HG02970 (cell line): ENCODE data around the gene TARS2.

ENCODE experiments used
- ATAC-seq: cut with Tn5 transposase; IDR thresholded peaks from one replicate; pipeline ENCODE4 v1.9.1; 2021; ENCODE audit warnings: mild to moderate bottlenecking, moderate library complexity, moderate number of reproducible peaks; ENCODE audit not compliant: unreplicated experiment, low FRiP score

TARS2 gene

DNA sequence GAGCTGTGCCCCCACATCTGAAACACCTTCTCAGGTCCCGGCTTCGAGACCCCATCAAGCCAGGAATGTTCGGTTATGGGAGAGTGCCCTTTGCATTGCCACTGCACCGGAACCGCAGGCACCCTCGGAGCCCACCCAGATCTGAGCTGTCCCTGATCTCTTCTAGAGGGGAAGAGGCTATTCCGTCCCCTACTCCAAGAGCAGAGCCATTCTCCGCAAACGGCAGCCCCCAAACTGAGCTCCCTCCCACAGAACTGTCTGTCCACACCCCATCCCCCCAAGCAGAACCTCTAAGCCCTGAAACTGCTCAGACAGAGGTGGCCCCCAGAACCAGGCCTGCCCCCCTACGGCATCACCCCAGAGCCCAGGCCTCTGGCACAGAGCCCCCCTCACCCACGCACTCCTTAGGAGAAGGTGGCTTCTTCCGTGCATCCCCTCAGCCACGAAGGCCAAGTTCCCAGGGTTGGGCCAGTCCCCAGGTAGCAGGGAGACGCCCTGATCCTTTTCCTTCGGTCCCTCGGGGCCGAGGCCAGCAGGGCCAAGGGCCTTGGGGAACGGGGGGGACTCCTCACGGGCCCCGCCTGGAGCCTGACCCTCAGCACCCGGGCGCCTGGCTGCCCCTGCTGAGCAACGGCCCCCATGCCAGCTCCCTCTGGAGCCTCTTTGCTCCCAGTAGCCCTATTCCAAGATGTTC is 66.3 kb downstream of the TARS2 start:
- no peak for ATAC-seq

DNA sequence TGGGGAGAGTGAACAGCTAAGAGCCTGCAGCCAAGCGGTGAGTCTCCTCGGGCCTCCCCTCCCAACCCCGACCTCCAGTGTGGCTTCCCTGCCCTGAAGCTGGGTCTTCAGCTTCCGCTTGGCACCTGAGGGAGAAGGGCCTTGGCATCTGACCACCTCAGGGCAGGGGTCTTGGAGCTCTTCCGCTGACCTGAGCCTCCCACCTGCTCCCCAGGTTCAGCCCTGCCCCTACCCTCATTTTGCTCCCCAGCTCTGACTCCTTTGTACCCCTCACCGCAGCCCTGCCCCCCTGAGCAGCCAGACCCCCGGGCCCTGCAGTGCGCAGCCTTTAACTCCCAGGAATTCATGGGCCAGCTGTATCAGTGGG is 66.8 kb downstream of the TARS2 start:
- ATAC-seq, result no peak

DNA sequence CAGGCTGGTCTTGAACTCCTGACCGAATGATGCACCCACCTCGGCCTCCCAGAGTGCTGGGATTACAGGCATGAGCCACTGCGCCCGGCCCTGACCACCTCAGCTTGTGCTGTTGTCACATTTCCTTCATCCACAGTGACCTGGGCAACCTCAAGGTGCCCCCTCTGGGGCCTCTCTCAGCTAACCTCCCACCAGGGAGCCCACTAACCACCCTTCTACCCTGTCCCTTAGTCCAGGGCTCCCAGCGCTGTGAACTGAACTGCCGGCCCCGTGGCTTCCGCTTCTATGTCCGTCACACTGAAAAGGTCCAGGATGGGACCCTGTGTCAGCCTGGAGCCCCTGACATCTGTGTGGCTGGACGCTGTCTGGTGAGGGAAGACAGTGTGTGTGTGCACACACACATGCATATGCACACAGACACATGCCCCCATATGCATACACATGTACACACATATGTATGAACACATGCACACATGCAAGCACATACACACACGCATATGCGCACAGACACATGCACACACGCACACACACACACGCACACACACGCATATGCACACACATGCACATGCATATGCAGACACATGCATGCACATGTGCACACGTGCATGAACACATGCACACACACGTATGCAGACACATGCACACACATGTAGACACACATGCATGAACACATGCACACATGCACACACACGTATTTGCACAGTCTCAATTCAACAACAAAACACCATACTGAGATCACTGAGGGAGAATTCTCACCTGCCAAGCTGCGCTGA is 68.2 kb downstream of the TARS2 start:
- ATAC-seq, result no peak

DNA sequence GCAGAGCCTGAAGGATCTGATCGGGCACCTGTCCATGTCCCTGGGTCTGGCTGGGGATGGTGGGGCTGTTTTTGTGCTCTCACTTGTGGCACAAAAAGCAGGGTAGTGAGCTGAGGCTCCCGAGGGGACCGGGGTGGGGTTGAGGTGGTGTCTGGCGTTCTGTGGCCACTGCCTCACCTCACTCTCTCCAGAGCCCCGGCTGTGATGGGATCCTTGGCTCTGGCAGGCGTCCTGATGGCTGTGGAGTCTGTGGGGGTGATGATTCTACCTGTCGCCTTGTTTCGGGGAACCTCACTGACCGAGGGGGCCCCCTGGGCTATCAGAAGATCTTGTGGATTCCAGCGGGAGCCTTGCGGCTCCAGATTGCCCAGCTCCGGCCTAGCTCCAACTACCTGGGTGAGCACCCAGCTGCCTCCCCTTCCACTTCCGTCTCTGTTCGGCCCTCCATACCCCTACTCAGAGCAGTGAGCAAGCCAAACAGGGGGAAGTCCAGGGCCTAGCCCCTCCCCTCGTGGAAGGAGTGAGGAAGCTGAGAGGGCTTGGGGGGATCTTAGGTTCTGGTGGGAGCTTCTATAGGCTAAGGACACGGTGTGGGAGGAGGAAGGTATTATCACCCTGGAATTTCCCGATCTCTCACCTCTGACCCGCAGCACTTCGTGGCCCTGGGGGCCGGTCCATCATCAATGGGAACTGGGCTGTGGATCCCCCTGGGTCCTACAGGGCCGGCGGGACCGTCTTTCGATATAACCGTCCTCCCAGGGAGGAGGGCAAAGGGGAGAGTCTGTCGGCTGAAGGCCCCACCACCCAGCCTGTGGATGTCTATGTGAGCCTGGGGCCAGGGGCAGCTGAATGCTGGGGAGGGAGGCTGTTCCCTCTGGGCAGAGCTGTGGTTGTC is 69.0 kb downstream of the TARS2 start:
- no peak for ATAC-seq

DNA sequence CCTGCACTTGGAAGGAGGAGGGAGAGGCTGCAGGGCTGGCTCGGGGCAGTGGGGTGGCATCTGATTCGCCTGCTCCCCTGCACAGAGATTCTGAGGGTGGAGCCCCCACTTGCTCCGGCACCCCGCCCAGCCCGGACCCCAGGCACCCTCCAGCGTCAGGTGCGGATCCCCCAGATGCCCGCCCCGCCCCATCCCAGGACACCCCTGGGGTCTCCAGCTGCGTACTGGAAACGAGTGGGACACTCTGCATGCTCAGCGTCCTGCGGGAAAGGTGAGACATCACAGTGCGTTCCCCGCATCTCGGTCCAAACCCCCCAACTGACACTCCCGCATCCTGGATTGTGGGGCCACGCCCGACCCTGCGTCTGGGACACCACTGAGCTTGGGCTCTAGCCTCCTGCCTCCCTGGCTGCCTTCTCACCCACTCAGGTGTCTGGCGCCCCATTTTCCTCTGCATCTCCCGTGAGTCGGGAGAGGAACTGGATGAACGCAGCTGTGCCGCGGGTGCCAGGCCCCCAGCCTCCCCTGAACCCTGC is 69.9 kb downstream of the TARS2 start:
- no peak for ATAC-seq
